Esophagus muscularis mucosa (tissue), 4 donors: ENCODE data around the gene SLC25A13.

Experiments used
- EP300 ChIP-seq: sonication (generic); formaldehyde crosslinking; IDR thresholded peaks from one replicate; pipeline ENCODE4 v1.6.1; 2017; ENCODE audit warnings: antibody characterized with exemption
- POLR2AphosphoS5 ChIP-seq, 2 donors: sonication (generic); formaldehyde crosslinking; IDR thresholded peaks; one replicate each; pipeline ENCODE4 v1.6.1; 2017; ENCODE audit warnings: antibody characterized with exemption in 2 of 2
- TF ChIP-seq, protein P1 (sequence below), 3 experiments: fragments of 200-600 bp in 2 of 3; fragments of 450-650 bp in 1 of 3; sonication (generic) in 2 of 3; IDR thresholded peaks; one replicate each; pipeline ENCODE4 v1.5.1; 2017 to 2019; ENCODE audit warnings: antibody characterized with exemption in 3 of 3, mild to moderate bottlenecking in 2 of 3, moderate library complexity in 1 of 3

- TF ChIP-seq, protein P1, sequence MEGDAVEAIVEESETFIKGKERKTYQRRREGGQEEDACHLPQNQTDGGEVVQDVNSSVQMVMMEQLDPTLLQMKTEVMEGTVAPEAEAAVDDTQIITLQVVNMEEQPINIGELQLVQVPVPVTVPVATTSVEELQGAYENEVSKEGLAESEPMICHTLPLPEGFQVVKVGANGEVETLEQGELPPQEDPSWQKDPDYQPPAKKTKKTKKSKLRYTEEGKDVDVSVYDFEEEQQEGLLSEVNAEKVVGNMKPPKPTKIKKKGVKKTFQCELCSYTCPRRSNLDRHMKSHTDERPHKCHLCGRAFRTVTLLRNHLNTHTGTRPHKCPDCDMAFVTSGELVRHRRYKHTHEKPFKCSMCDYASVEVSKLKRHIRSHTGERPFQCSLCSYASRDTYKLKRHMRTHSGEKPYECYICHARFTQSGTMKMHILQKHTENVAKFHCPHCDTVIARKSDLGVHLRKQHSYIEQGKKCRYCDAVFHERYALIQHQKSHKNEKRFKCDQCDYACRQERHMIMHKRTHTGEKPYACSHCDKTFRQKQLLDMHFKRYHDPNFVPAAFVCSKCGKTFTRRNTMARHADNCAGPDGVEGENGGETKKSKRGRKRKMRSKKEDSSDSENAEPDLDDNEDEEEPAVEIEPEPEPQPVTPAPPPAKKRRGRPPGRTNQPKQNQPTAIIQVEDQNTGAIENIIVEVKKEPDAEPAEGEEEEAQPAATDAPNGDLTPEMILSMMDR (IDR thresholded peaks at IDR 0.05) = no peak
- TF ChIP-seq EP300 (no peak), POLR2AphosphoS5 (IDR thresholded peaks at IDR 0.05) (no peak)
These were observed 22.4 kb downstream of the SLC25A13 start for GRCh38 chr7:96299496-96299895.
